ENCODE measurements around the gene HSPB8.

- no peak for TF ChIP-seq CTCF (IDR thresholded peaks at IDR 0.05; ENCODE audit: borderline replicate concordance, extremely low read depth, low read length, poor library complexity, severe bottlenecking)
- no peak for TF ChIP-seq EZH2 (IDR thresholded peaks at IDR 0.05; ENCODE audit: borderline replicate concordance, low read depth, low read length, severe bottlenecking)
Observed at GRCh38 chr12:119204131-119204530, 25.4 kb downstream of the HSPB8 start.

Measured in DND-41 (cell line).